Measurements from ENCODE around the gene MDC1.

The MDC1 gene

GRCh38 chr6:30740540-30740870 is 23.4 kb upstream of the MDC1 start:
- peaks cover 59% of the 10 kb centered on the region for H3K36me3 ChIP-seq (ENCODE audit: control insufficient read depth, low read length)
- no peak for TF ChIP-seq CTCF (IDR thresholded peaks at IDR 0.05; ENCODE audit: low read depth, low read length, poor library complexity, severe bottlenecking)
- TF ChIP-seq EZH2phosphoT487 (IDR thresholded peaks at IDR 0.05; ENCODE audit: borderline replicate concordance, low read length), result no peak
- no peaks in the 10 kb centered on the region for H3K9me2 ChIP-seq (replicated peaks; ENCODE audit: control insufficient read depth, low read length)
- no peak overlapping the region for H3K27ac ChIP-seq (ENCODE audit: low read depth, low read length)
- H3F3A ChIP-seq (ENCODE audit: control insufficient read depth, insufficient read depth), result peaks cover 14% of the 10 kb centered on the region
- H3K79me2 ChIP-seq (ENCODE audit: control insufficient read depth, low read length), result peaks cover 31% of the 10 kb centered on the region
- H3K9me3 ChIP-seq (ENCODE audit: control insufficient read depth, insufficient read depth, low read length), result no peaks in the 10 kb centered on the region
- H4K20me1 ChIP-seq (ENCODE audit: control insufficient read depth, insufficient read depth, low read depth, low read length), result peaks cover 4% of the 10 kb centered on the region; the same call in 1 of the 2 replicates
- H3K27me3 ChIP-seq (ENCODE audit: control insufficient read depth, low read length), result peaks cover 14% of the 10 kb centered on the region; the same call in 1 of the 2 replicates
- H3K4me2 ChIP-seq (ENCODE audit: low read length), result no peak overlapping the region
- H3K4me1 ChIP-seq (ENCODE audit: control insufficient read depth, low read length), result peaks cover 68% of the 10 kb centered on the region
- H3K4me3 ChIP-seq (ENCODE audit: low read length), result no peak overlapping the region

- H3K9me3 ChIP-seq (ENCODE audit: control insufficient read depth, insufficient read depth, low read length), result no peaks in the 10 kb centered on the region
- H3K4me1 ChIP-seq (ENCODE audit: control insufficient read depth, low read length), result peaks cover 53% of the 10 kb centered on the region
- peaks cover 4% of the 10 kb centered on the region; the same call in 1 of the 2 replicates for H4K20me1 ChIP-seq (ENCODE audit: control insufficient read depth, insufficient read depth, low read depth, low read length)
- no peaks in the 10 kb centered on the region for H3K9me2 ChIP-seq (replicated peaks; ENCODE audit: control insufficient read depth, low read length)
- H3K4me3 ChIP-seq (ENCODE audit: low read length), result no peak overlapping the region
- no peak for TF ChIP-seq EZH2phosphoT487 (IDR thresholded peaks at IDR 0.05; ENCODE audit: borderline replicate concordance, low read length)
- no peak for TF ChIP-seq CTCF (IDR thresholded peaks at IDR 0.05; ENCODE audit: low read depth, low read length, poor library complexity, severe bottlenecking)
- H3K36me3 ChIP-seq (ENCODE audit: control insufficient read depth, low read length), result peaks cover 67% of the 10 kb centered on the region
- peaks cover 31% of the 10 kb centered on the region for H3K79me2 ChIP-seq (ENCODE audit: control insufficient read depth, low read length)
- H3K27me3 ChIP-seq (ENCODE audit: control insufficient read depth, low read length), result peaks cover 5% of the 10 kb centered on the region; the same call in 1 of the 2 replicates
- peaks cover 12% of the 10 kb centered on the region for H3F3A ChIP-seq (ENCODE audit: control insufficient read depth, insufficient read depth)
- H3K4me2 ChIP-seq (ENCODE audit: low read length), result no peak overlapping the region; the same call in 1 of the 2 replicates
- no peak overlapping the region for H3K27ac ChIP-seq (ENCODE audit: low read depth, low read length)
Measured at GRCh38 chr6:30738532-30738931, 21.5 kb upstream of the MDC1 start.

- Histone ChIP-seq H3K27ac (ENCODE audit: low read depth, low read length) (no peak overlapping the region), H4K20me1 (ENCODE audit: control insufficient read depth, insufficient read depth, low read depth, low read length) (peaks cover 4% of the 10 kb centered on the region; the same call in 1 of the 2 replicates), H3K4me3 (ENCODE audit: low read length) (no peak overlapping the region), H3F3A (ENCODE audit: control insufficient read depth, insufficient read depth) (peaks cover 10% of the 10 kb centered on the region; the same call in 1 of the 2 replicates), H3K9me2 (replicated peaks; ENCODE audit: control insufficient read depth, low read length) (no peaks in the 10 kb centered on the region), H3K36me3 (ENCODE audit: control insufficient read depth, low read length) (peaks cover 61% of the 10 kb centered on the region), H3K79me2 (ENCODE audit: control insufficient read depth, low read length) (peaks cover 15% of the 10 kb centered on the region), H3K4me2 (ENCODE audit: low read length) (no peak overlapping the region), H3K4me1 (ENCODE audit: control insufficient read depth, low read length) (peaks cover 45% of the 10 kb centered on the region), H3K9me3 (ENCODE audit: control insufficient read depth, insufficient read depth, low read length) (no peaks in the 10 kb centered on the region), H3K27me3 (ENCODE audit: control insufficient read depth, low read length) (no peaks in the 10 kb centered on the region)
- no peak for TF ChIP-seq CTCF (IDR thresholded peaks at IDR 0.05; ENCODE audit: low read depth, low read length, poor library complexity, severe bottlenecking)
- TF ChIP-seq EZH2phosphoT487 (IDR thresholded peaks at IDR 0.05; ENCODE audit: borderline replicate concordance, low read length), result no peak
Measured at GRCh38 chr6:30735668-30736314, 18.7 kb upstream of the MDC1 start.

All from DOHH2 (cell line).